Measurements from ENCODE around the gene MRPL58. TPM values are rescaled to one million over a fixed set of nuclear protein-coding genes. Genes with fewer than 3 reads are reported as not detected.
"Not testable (repeated sequence)": the region's sequence is repeated elsewhere in the genome, so short reads cannot be mapped to it uniquely, and the experiment has no call there.

MRPL58 gene
- polyA plus RNA-seq, 1 donor (not counting 4 experiments of a cell fraction or from before 2014, with no cell fraction given) = 61.1 TPM

DNA sequence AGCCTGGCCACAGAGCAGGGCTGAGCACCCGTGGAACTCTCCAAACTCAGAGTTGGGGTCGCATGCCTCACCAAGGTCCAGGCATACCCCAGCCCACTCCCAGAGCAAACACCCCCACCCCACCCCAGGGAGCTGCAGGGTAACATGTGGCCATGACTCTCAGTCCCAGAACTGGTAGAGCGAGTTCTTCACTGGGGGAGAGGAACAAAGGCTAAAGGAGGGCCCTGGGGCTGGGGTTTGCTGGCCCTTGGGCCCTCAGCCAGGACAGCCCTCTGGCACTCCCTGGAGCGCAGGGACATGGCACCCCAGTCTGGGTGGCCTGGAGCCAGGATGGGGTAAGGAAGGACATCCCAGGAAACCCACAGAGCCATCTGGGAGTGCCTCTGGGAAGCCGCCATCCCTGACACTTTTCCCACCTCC lies 44.1 kb upstream of the MRPL58 start:
- dilution Hi-C loops (cut with MboI; ENCODE audit: extremely low pct_ligation_motif_present, low sequenced_read_pairs) = no loop called here
- DNase-seq (ENCODE audit: low read depth, low spot score) = no peak
- H3K9ac ChIP-seq (ENCODE audit: control insufficient read depth, extremely low read depth, insufficient read depth, low read length) = no peak overlapping the region

DNA sequence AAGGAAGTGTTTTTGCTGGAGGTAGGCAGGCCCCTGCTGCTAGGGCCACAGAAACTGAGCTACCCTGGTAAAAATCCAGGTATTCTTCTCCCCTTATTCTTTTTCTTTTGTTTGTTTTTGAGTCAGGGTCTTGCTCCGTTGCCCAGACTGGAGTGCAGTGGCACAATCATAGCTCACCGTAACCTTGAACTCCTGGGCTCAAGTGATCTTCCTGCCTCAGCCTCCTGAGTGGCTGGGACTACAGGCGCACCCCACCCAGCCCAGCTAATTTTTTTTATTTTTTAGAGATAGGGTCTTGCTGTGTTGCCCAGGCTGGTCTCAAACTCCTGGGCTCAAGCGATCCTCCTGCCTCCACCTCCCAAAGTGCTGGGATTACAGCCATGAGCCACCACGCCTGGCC lies 43.0 kb upstream of the MRPL58 start:
- dilution Hi-C loops (cut with MboI; ENCODE audit: extremely low pct_ligation_motif_present, low sequenced_read_pairs) = not testable (repeated sequence)
- H3K4me1 ChIP-seq (ENCODE audit: control insufficient read depth, extremely low read depth, insufficient read depth, low read length) = peaks cover 14% of the 10 kb centered on the region

More for the DNA sequence above, 44.1 kb upstream of the MRPL58 start:
- Histone ChIP-seq H3K36me3 (ENCODE audit: control insufficient read depth in 2 of 2, extremely low read depth in 1 of 2, insufficient read depth in 2 of 2, low read length in 2 of 2) (no peaks in the 10 kb centered on the region), H3K9me1 (ENCODE audit: control insufficient read depth, extremely low read depth, insufficient read depth, low read length) (no peaks in the 10 kb centered on the region), H2AFZ (ENCODE audit: control insufficient read depth, low read length) (no peak overlapping the region), H4K20me1 (ENCODE audit: control insufficient read depth, extremely low read depth, insufficient read depth, low read length) (no peaks in the 10 kb centered on the region), H3K4me3 (ENCODE audit: control insufficient read depth in 2 of 3, extremely low read depth in 1 of 3, insufficient read depth in 2 of 3, low read depth in 1 of 3, low read length in 3 of 3) (no peak overlapping the region), H3K27me3 (ENCODE audit: control insufficient read depth, extremely low read depth, insufficient read depth, low read length) (peaks cover 26% of the 10 kb centered on the region), H3K27ac (ENCODE audit: control insufficient read depth, insufficient read depth, low read length) (no peak overlapping the region), H3K9me3 (ENCODE audit: control insufficient read depth, low read depth, low read length) (no peaks in the 10 kb centered on the region), H3K4me1 (ENCODE audit: control insufficient read depth, extremely low read depth, insufficient read depth, low read length) (peaks cover 14% of the 10 kb centered on the region), H3K4me2 (ENCODE audit: control insufficient read depth, extremely low read depth, insufficient read depth, low read depth, low read length) (no peak overlapping the region), H3K79me2 (ENCODE audit: control insufficient read depth, insufficient read depth, low read length) (no peaks in the 10 kb centered on the region)
- no peak for FAIRE-seq
- TF ChIP-seq EZH2 (IDR thresholded peaks at IDR 0.05; ENCODE audit: low read length) = no peak
- TF ChIP-seq, protein P1, sequence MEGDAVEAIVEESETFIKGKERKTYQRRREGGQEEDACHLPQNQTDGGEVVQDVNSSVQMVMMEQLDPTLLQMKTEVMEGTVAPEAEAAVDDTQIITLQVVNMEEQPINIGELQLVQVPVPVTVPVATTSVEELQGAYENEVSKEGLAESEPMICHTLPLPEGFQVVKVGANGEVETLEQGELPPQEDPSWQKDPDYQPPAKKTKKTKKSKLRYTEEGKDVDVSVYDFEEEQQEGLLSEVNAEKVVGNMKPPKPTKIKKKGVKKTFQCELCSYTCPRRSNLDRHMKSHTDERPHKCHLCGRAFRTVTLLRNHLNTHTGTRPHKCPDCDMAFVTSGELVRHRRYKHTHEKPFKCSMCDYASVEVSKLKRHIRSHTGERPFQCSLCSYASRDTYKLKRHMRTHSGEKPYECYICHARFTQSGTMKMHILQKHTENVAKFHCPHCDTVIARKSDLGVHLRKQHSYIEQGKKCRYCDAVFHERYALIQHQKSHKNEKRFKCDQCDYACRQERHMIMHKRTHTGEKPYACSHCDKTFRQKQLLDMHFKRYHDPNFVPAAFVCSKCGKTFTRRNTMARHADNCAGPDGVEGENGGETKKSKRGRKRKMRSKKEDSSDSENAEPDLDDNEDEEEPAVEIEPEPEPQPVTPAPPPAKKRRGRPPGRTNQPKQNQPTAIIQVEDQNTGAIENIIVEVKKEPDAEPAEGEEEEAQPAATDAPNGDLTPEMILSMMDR (optimal IDR thresholded peaks at IDR 0.05 in 1 of 3, IDR thresholded peaks at IDR 0.05 in 1 of 3, conservative IDR thresholded peaks at IDR 0.05 in 1 of 3; ENCODE audit: extremely low read depth in 1 of 3, insufficient read depth in 2 of 3, low read length in 3 of 3) = no peak

DNA sequence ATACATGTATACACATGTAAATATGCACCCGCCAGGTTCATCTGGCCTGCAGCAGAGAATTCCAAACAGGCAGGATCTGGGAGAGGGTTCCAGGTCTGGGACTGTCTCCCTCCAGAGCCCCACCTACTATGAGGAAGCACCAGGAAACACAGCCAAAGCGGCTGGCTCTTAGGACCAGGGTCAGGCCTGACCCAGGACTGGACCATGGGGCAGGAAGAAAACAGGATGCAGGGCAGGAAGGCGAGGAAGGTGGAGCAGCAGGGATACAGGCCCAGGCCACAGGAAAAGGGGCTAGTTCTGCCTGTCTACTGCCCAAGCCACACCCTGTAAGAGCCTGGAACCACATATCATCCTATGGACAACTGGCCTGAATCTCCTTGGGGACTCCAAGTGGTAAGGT lies 42.1 kb upstream of the MRPL58 start:
- H3K9ac ChIP-seq (ENCODE audit: control insufficient read depth, extremely low read depth, insufficient read depth, low read length) = no peak overlapping the region
- H3K79me2 ChIP-seq (ENCODE audit: control insufficient read depth, insufficient read depth, low read length) = no peaks in the 10 kb centered on the region
- dilution Hi-C loops (cut with MboI; ENCODE audit: extremely low pct_ligation_motif_present, low sequenced_read_pairs) = no loop called here
- H2AFZ ChIP-seq (ENCODE audit: control insufficient read depth, low read length) = no peak overlapping the region
- TF ChIP-seq EZH2 (IDR thresholded peaks at IDR 0.05; ENCODE audit: low read length) = no peak
- TF ChIP-seq, protein P1 (optimal IDR thresholded peaks at IDR 0.05 in 1 of 3, IDR thresholded peaks at IDR 0.05 in 1 of 3, conservative IDR thresholded peaks at IDR 0.05 in 1 of 3; ENCODE audit: extremely low read depth in 1 of 3, insufficient read depth in 2 of 3, low read length in 3 of 3) = no peak
- no peak overlapping the region for H3K27ac ChIP-seq (ENCODE audit: control insufficient read depth, insufficient read depth, low read length)
- H3K9me1 ChIP-seq (ENCODE audit: control insufficient read depth, extremely low read depth, insufficient read depth, low read length) = no peaks in the 10 kb centered on the region
- DNase-seq (ENCODE audit: low read depth, low spot score) (no peak), FAIRE-seq (no peak)
- H3K9me3 ChIP-seq (ENCODE audit: control insufficient read depth, low read depth, low read length) = no peaks in the 10 kb centered on the region
- H3K4me1 ChIP-seq (ENCODE audit: control insufficient read depth, extremely low read depth, insufficient read depth, low read length) = peaks cover 10% of the 10 kb centered on the region
- H3K36me3 ChIP-seq (ENCODE audit: control insufficient read depth in 2 of 2, extremely low read depth in 1 of 2, insufficient read depth in 2 of 2, low read length in 2 of 2) = no peaks in the 10 kb centered on the region
- no peak overlapping the region for H3K4me2 ChIP-seq (ENCODE audit: control insufficient read depth, extremely low read depth, insufficient read depth, low read depth, low read length)
- H4K20me1 ChIP-seq (ENCODE audit: control insufficient read depth, extremely low read depth, insufficient read depth, low read length) = no peaks in the 10 kb centered on the region
- H3K27me3 ChIP-seq (ENCODE audit: control insufficient read depth, extremely low read depth, insufficient read depth, low read length) = peaks cover 36% of the 10 kb centered on the region
- no peak overlapping the region for H3K4me3 ChIP-seq (ENCODE audit: control insufficient read depth in 2 of 3, extremely low read depth in 1 of 3, insufficient read depth in 2 of 3, low read depth in 1 of 3, low read length in 3 of 3)

More for the DNA sequence above, 43.0 kb upstream of the MRPL58 start:
- not testable (repeated sequence) for H3K79me2 ChIP-seq (ENCODE audit: control insufficient read depth, insufficient read depth, low read length); H2AFZ ChIP-seq (ENCODE audit: control insufficient read depth, low read length); H3K27ac ChIP-seq (ENCODE audit: control insufficient read depth, insufficient read depth, low read length); H3K36me3 ChIP-seq (ENCODE audit: control insufficient read depth in 2 of 2, extremely low read depth in 1 of 2, insufficient read depth in 2 of 2, low read length in 2 of 2); H4K20me1 ChIP-seq (ENCODE audit: control insufficient read depth, extremely low read depth, insufficient read depth, low read length); H3K9ac ChIP-seq (ENCODE audit: control insufficient read depth, extremely low read depth, insufficient read depth, low read length); H3K4me3 ChIP-seq (ENCODE audit: control insufficient read depth in 2 of 3, extremely low read depth in 1 of 3, insufficient read depth in 2 of 3, low read depth in 1 of 3, low read length in 3 of 3); DNase-seq (ENCODE audit: low read depth, low spot score); FAIRE-seq; H3K4me2 ChIP-seq (ENCODE audit: control insufficient read depth, extremely low read depth, insufficient read depth, low read depth, low read length); H3K9me1 ChIP-seq (ENCODE audit: control insufficient read depth, extremely low read depth, insufficient read depth, low read length); H3K9me3 ChIP-seq (ENCODE audit: control insufficient read depth, low read depth, low read length)
- peaks cover 30% of the 10 kb centered on the region for H3K27me3 ChIP-seq (ENCODE audit: control insufficient read depth, extremely low read depth, insufficient read depth, low read length)

Data from keratinocyte (primary cell).